NT2/D1 (cell line): ENCODE measurements around the gene PCCB.
"Not testable (repeated sequence)": the region's sequence is repeated elsewhere in the genome, so short reads cannot be mapped to it uniquely, and the experiment has no call there.

ENCODE experiments used
- DNase-seq: peaks from one replicate; pipeline ENCODE4 v3.0.0-alpha.2; 2011; ENCODE audit warnings: low read depth, low spot score
- H3K27me3 ChIP-seq: 2 replicates; pipeline ENCODE4 v1.6.0; 2011; ENCODE audit warnings: mild to moderate bottlenecking; ENCODE audit not compliant: insufficient read length, insufficient read depth
- H3K36me3 ChIP-seq: 2 replicates; pipeline ENCODE4 v1.6.1; 2011; ENCODE audit warnings: mild to moderate bottlenecking, low read length, mixed read lengths; ENCODE audit not compliant: insufficient read depth, insufficient read length
- H3K4me1 ChIP-seq: 2 replicates; pipeline ENCODE4 v1.5.1; 2011; ENCODE audit not compliant: insufficient read depth, insufficient read length
- H3K4me3 ChIP-seq: 2 replicates; pipeline ENCODE4 v1.5.1; 2011; ENCODE audit warnings: low read depth; ENCODE audit not compliant: insufficient read length
- H3K9ac ChIP-seq: 2 replicates; pipeline ENCODE4 v1.6.0; 2011; ENCODE audit warnings: low read depth; ENCODE audit not compliant: insufficient read length
- H3K9me3 ChIP-seq: 2 replicates; pipeline ENCODE4 v1.5.1; 2011; ENCODE audit warnings: mild to moderate bottlenecking, low read length; ENCODE audit not compliant: insufficient read depth
- SUZ12 ChIP-seq: IDR thresholded peaks from 2 replicates; pipeline ENCODE4 v1.6.1; 2011; ENCODE audit not compliant: insufficient read length, insufficient read depth; ENCODE audit errors: extremely low read depth
- YY1 ChIP-seq: IDR thresholded peaks from 2 replicates; pipeline ENCODE4 v1.6.1; 2011; ENCODE audit not compliant: insufficient read length, insufficient read depth
- ZNF274 ChIP-seq: IDR thresholded peaks from 2 replicates; pipeline ENCODE4 v1.6.1; 2011; ENCODE audit warnings: mild to moderate bottlenecking, low read depth, low read length

PCCB gene

DNA sequence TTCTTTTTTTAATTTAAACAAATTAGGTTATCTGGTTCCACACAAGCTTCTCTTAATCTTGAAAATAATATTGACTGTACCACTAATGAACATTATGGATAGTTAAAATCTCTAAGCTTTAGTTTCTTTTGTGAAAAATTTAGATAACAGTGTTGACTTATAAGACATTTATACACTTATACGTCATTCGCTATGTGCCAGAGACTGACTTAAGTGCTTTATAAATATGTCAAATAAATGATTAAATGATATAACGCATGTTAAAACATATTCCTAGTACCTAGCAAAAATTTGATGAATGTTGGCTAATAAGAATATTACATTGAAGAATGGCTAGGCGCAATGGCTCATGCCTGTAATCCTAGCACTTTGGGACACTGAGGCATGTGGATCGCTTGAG is 96.3 kb downstream of the PCCB start:
- Histone ChIP-seq H3K36me3 (peaks cover 5% of the 10 kb centered on the region), H3K27me3 (no peaks in the 10 kb centered on the region), H3K4me1 (peaks cover 2% of the 10 kb centered on the region), H3K9ac (no peak overlapping the region), H3K4me3 (no peak overlapping the region), H3K9me3 (no peaks in the 10 kb centered on the region)
- TF ChIP-seq SUZ12 (no peak), YY1 (no peak), ZNF274 (no peak)
- DNase-seq, result no peak

- H3K4me1 ChIP-seq, result peaks cover 3% of the 10 kb centered on the region
- no peak for TF ChIP-seq ZNF274
- no peak for TF ChIP-seq YY1
- TF ChIP-seq SUZ12, result no peak
- peaks cover 3% of the 10 kb centered on the region for H3K36me3 ChIP-seq
- H3K27me3 ChIP-seq, result no peaks in the 10 kb centered on the region
- DNase-seq, result no peak
- H3K9ac ChIP-seq, result no peak overlapping the region
- no peaks in the 10 kb centered on the region for H3K9me3 ChIP-seq
- no peak overlapping the region for H3K4me3 ChIP-seq
Observed at GRCh38 chr3:136350132-136350531, 100.0 kb downstream of the PCCB start.

- Histone ChIP-seq H3K4me1 (peaks cover 3% of the 10 kb centered on the region), H3K4me3 (no peak overlapping the region), H3K27me3 (no peaks in the 10 kb centered on the region), H3K9ac (no peak overlapping the region), H3K36me3 (peaks cover 3% of the 10 kb centered on the region), H3K9me3 (no peaks in the 10 kb centered on the region)
- no peak for TF ChIP-seq SUZ12
- TF ChIP-seq ZNF274, result no peak
- no peak for TF ChIP-seq YY1
- no peak for DNase-seq
Observed at GRCh38 chr3:136350557-136350956, 100.4 kb downstream of the PCCB start.

DNA sequence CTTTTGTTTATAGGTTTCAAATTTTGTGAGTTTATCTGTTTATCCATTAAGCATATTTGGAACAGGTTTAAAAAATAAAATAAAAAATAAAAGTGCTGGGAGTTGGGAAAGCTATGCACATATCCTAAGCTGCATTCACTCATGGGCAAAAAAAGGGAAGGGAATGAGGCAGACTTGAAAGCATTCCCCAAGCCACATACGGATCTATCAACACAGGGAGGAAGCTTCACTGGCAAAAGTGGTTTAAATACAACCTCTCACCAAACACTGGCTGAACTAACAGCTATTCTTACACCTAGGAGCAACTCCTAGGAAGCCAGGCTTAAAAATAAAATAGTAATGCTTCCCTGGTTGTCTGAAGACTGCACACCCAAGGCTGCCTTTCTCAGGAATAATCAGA is 101.2 kb downstream of the PCCB start:
- no peak for TF ChIP-seq SUZ12
- Histone ChIP-seq H3K9ac (no peak overlapping the region), H3K9me3 (no peaks in the 10 kb centered on the region), H3K4me3 (no peak overlapping the region), H3K27me3 (no peaks in the 10 kb centered on the region), H3K4me1 (peaks cover 3% of the 10 kb centered on the region), H3K36me3 (peaks cover 3% of the 10 kb centered on the region)
- DNase-seq, result no peak

DNA sequence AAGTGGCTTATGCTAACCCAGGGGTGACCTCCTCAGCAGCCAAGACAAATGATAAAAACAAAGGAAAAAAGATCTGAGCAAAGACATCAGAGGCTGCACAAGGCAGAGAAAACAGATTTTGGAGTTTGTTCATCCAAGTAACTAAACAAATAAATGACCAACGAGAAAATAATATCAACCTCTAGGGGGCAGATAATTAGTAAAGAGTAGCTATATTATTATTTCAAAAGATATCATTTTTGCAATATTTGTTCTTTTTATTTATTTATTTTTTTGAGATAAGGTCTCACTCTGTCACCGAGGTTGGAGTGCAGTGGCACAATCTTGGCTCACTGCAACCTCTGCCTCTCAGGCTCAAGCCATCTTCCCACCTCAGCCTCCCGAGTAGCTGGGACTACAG is 101.8 kb downstream of the PCCB start:
- peaks cover 3% of the 10 kb centered on the region for H3K36me3 ChIP-seq
- DNase-seq, result no peak
- TF ChIP-seq SUZ12 (no peak), ZNF274 (no peak), YY1 (no peak)
- H3K9ac ChIP-seq, result no peak overlapping the region
- peaks cover 3% of the 10 kb centered on the region for H3K4me1 ChIP-seq
- no peaks in the 10 kb centered on the region for H3K27me3 ChIP-seq
- H3K9me3 ChIP-seq, result no peaks in the 10 kb centered on the region
- no peak overlapping the region for H3K4me3 ChIP-seq

DNA sequence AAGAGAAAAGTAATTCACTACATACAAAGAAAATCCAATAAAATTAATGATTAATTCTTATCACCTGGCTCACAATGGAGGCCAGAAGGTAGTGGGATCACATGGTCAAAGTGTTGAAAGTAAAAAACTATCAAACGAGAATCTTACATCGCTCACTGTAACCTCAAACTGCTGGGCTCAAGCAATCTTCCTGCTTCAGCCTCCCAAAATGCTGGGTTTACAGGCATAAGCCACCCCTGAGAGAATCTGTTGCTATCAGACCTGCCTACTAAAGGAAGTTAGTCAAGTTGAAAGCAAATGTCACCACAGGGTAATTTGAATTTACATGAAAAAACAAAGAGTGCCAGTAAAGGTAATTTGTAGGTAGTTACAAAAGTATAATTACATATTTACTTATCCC is 103.3 kb downstream of the PCCB start:
- H3K9ac ChIP-seq, result no peak overlapping the region
- TF ChIP-seq SUZ12 (no peak), YY1 (no peak), ZNF274 (no peak)
- peaks cover 3% of the 10 kb centered on the region for H3K4me1 ChIP-seq
- H3K27me3 ChIP-seq, result no peaks in the 10 kb centered on the region
- peaks cover 3% of the 10 kb centered on the region for H3K36me3 ChIP-seq
- no peak overlapping the region for H3K4me3 ChIP-seq
- no peak for DNase-seq
- no peaks in the 10 kb centered on the region for H3K9me3 ChIP-seq

DNA sequence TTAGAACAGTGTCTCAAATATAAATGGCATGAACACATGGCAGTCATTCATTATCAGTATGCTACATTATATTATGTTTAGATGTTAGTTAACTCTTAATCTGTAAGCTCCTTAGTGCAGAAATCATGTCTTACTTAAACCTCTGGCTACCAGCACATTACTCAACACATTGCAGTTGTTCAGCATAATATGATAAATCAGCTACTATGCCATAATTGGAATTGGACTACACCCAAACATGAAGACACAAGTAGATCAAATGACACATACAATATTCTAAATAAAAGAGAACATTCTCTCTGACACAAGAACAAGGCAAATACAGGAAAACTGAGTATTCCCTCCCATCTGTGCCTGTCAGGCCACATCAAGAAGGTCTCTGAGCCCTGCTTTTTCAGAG is 116.1 kb downstream of the PCCB start:
- Histone ChIP-seq H3K27me3 (no peaks in the 10 kb centered on the region), H3K36me3 (no peaks in the 10 kb centered on the region), H3K9ac (no peak overlapping the region), H3K4me1 (no peaks in the 10 kb centered on the region), H3K4me3 (no peak overlapping the region), H3K9me3 (no peaks in the 10 kb centered on the region)
- no peak for DNase-seq
- no peak for TF ChIP-seq ZNF274
- TF ChIP-seq SUZ12, result no peak
- TF ChIP-seq YY1, result no peak

GRCh38 chr3:136375800-136376199 is 125.7 kb downstream of the PCCB start:
- not testable (repeated sequence) for H3K4me3 ChIP-seq, H3K9me3 ChIP-seq, H3K9ac ChIP-seq, DNase-seq, H3K4me1 ChIP-seq, H3K27me3 ChIP-seq, H3K36me3 ChIP-seq
